ENCODE measurements around the gene KREMEN2.

The KREMEN2 gene

DNA sequence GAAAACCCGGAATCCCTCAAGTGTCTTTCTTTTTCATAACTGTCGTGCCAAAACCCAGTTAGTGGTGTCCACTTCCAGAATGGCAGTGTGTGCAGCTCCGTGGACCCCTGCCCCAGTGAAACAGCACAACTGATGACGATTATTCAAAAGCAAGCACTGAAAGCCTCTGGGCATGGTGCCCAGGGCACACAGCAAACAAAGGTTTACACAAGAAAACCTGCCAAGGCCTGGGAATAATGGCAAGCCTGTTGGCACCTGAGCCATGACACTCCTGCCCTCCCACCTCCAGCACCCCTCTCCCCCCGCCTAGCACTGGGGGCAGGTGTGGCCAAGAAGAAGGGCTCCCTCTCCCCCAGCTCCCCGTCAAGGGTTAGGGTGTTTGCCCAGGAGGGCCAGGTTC is 13.4 kb downstream of the KREMEN2 start:
- no peak overlapping the region; the same call in 1 of the 2 replicates for H3K9ac ChIP-seq (ENCODE audit: low read length)
- no peaks in the 10 kb centered on the region for H3K9me3 ChIP-seq (ENCODE audit: insufficient read depth, low read length)
- no peaks in the 10 kb centered on the region for H3K9me2 ChIP-seq (replicated peaks; ENCODE audit: insufficient read depth, low read length)
- H3K4me2 ChIP-seq (ENCODE audit: low read depth, low read length, poor library complexity, severe bottlenecking), result no peak overlapping the region
- H3F3A ChIP-seq (ENCODE audit: insufficient read depth), result peaks cover 28% of the 10 kb centered on the region
- no peaks in the 10 kb centered on the region for H3K36me3 ChIP-seq (ENCODE audit: low read length)
- H4K20me1 ChIP-seq (ENCODE audit: low read depth, low read length), result no peaks in the 10 kb centered on the region
- H3K4me3 ChIP-seq (ENCODE audit: insufficient read depth, low read length, poor library complexity, severe bottlenecking), result no peak overlapping the region
- no peak overlapping the region for H2AFZ ChIP-seq (ENCODE audit: low read depth, low read length, severe bottlenecking)
- H3K27me3 ChIP-seq (ENCODE audit: low read length), result no peaks in the 10 kb centered on the region
- H3K27ac ChIP-seq (ENCODE audit: low read depth, low read length), result no peak overlapping the region
- peaks cover 23% of the 10 kb centered on the region for H3K79me2 ChIP-seq (ENCODE audit: insufficient read depth, low read length)
- TF ChIP-seq, protein P1, sequence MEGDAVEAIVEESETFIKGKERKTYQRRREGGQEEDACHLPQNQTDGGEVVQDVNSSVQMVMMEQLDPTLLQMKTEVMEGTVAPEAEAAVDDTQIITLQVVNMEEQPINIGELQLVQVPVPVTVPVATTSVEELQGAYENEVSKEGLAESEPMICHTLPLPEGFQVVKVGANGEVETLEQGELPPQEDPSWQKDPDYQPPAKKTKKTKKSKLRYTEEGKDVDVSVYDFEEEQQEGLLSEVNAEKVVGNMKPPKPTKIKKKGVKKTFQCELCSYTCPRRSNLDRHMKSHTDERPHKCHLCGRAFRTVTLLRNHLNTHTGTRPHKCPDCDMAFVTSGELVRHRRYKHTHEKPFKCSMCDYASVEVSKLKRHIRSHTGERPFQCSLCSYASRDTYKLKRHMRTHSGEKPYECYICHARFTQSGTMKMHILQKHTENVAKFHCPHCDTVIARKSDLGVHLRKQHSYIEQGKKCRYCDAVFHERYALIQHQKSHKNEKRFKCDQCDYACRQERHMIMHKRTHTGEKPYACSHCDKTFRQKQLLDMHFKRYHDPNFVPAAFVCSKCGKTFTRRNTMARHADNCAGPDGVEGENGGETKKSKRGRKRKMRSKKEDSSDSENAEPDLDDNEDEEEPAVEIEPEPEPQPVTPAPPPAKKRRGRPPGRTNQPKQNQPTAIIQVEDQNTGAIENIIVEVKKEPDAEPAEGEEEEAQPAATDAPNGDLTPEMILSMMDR (IDR thresholded peaks at IDR 0.05; ENCODE audit: insufficient read depth, low read length, poor library complexity, severe bottlenecking), result no peak
- no peak for TF ChIP-seq EZH2phosphoT487 (conservative IDR thresholded peaks at IDR 0.05; ENCODE audit: low read length)

DNA sequence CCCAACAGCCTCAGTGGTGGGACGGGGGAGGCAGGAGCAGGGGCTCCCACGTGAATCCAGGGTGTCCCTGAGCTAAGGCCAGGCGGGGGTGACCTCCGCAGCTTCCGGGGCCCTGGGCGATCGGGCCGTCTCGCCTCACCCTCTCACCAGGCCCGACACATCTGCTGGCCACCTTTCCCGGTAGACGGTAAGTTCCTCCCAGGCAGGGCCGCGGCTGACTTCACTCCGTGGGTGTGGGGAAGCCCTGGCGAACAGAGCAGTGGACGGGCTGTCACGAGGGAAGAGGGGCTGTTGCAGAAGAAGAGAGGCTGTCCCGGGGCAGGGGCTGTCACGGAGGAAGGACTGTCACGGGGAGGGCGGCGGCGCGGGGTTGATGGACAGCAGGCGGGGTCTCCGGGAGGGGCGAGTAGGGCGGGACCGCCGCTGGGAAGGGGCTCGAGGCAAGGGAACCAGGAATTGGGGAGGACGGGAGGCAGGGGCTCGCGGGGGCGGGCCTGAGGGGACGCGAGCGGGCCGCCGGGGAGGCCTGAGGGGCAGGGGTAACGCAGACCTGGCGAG is 15.7 kb downstream of the KREMEN2 start:
- peak overlapping the region; percentile 21 for H2AFZ ChIP-seq (ENCODE audit: low read depth, low read length, severe bottlenecking)
- H3K4me3 ChIP-seq (ENCODE audit: insufficient read depth, low read length, poor library complexity, severe bottlenecking), result peak overlapping the region; percentile 83
- H3K27me3 ChIP-seq (ENCODE audit: low read length), result no peaks in the 10 kb centered on the region
- peaks cover 21% of the 10 kb centered on the region for H3F3A ChIP-seq (ENCODE audit: insufficient read depth)
- peaks cover 23% of the 10 kb centered on the region for H3K79me2 ChIP-seq (ENCODE audit: insufficient read depth, low read length)
- H3K4me2 ChIP-seq (ENCODE audit: low read depth, low read length, poor library complexity, severe bottlenecking), result peak overlapping the region; percentile 59
- peak overlapping the region; percentile 80 for H3K27ac ChIP-seq (ENCODE audit: low read depth, low read length)
- peak overlapping the region; percentile 90 for H3K9ac ChIP-seq (ENCODE audit: low read length)
- H4K20me1 ChIP-seq (ENCODE audit: low read depth, low read length), result no peaks in the 10 kb centered on the region
- no peaks in the 10 kb centered on the region for H3K9me3 ChIP-seq (ENCODE audit: insufficient read depth, low read length)
- TF ChIP-seq, protein P1 (IDR thresholded peaks at IDR 0.05; ENCODE audit: insufficient read depth, low read length, poor library complexity, severe bottlenecking), result no peak
- no peak for TF ChIP-seq EZH2phosphoT487 (conservative IDR thresholded peaks at IDR 0.05; ENCODE audit: low read length)
- no peaks in the 10 kb centered on the region for H3K9me2 ChIP-seq (replicated peaks; ENCODE audit: insufficient read depth, low read length)
- no peaks in the 10 kb centered on the region for H3K36me3 ChIP-seq (ENCODE audit: low read length)

DNA sequence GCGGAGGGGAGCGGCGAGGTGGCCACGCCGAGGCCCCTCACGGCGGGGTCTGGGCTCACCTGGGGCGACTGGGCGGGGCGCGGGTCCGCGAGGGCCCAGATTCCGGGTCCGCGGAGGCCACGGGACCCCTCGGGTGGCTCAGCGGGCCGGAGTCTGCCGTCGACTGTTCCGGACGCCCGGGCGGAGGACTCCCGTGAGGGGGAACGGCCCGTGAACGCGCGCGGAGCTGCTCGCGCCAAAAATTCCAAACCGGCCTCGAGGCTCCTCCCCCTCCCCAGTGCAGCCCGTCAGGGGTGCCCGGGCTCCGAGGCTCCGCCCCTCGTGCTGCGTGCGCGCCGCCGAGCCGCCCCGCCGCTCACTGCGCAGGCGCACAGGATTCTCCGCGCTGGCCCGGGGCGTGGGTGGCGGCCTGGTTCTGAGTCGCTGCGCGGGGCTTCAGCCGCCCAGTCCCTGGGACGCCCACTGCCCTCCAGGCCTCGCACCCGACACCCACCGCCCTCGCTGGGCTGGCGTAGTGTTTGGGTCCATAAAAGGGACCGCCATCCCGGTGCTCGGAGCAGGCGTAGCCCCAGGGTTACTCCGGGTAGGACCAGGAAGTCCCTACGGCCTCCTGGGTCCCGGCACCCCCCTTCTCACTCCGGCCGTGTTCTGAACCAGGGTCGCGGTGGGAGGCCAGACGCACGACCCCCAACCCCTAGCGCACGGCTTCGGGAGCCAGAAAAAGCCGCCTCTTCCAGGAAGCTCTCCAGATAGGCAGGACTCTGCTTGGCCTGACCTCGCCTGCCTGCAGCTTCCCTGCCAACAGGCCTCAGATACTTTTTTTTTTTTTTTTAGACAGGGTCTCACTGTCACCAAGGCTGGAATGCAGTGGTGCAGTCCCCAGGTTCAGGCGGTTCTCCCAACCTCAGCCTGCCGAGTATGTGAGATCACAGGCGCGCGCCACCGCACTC is 16.4 kb downstream of the KREMEN2 start, which contains the start of gene PKMYT1:
Gene PKMYT1 (minus strand): TSS at position 220 of the 950 bp plus-strand sequence. CDS start 789 bp downstream, outside the sequence.
- Histone ChIP-seq H3K4me3 (ENCODE audit: insufficient read depth, low read length, poor library complexity, severe bottlenecking) (peak within 1 kb of the TSS; percentile 83), H3K9ac (ENCODE audit: low read length) (peak within 1 kb of the TSS; percentile 90), H3F3A (ENCODE audit: insufficient read depth) (peaks cover 21% of the 10 kb centered on the region), H3K36me3 (ENCODE audit: low read length) (no peaks in the 10 kb centered on the region), H3K27ac (ENCODE audit: low read depth, low read length) (peak within 1 kb of the TSS; percentile 80), H4K20me1 (ENCODE audit: low read depth, low read length) (no peaks in the 10 kb centered on the region), H3K4me2 (ENCODE audit: low read depth, low read length, poor library complexity, severe bottlenecking) (peak within 1 kb of the TSS; percentile 76), H3K9me2 (replicated peaks; ENCODE audit: insufficient read depth, low read length) (no peaks in the 10 kb centered on the region), H3K9me3 (ENCODE audit: insufficient read depth, low read length) (no peaks in the 10 kb centered on the region), H3K79me2 (ENCODE audit: insufficient read depth, low read length) (peaks cover 23% of the 10 kb centered on the region), H2AFZ (ENCODE audit: low read depth, low read length, severe bottlenecking) (peak within 1 kb of the TSS; percentile 29), H3K27me3 (ENCODE audit: low read length) (no peaks in the 10 kb centered on the region)
- TF ChIP-seq, protein P1 (IDR thresholded peaks at IDR 0.05; ENCODE audit: insufficient read depth, low read length, poor library complexity, severe bottlenecking), result no peak
- TF ChIP-seq EZH2phosphoT487 (conservative IDR thresholded peaks at IDR 0.05; ENCODE audit: low read length), result no peak
